HUES48 (cell line): Measurements from ENCODE around the gene DYNC1LI2.
A peak's percentile ranks its signal among the peaks of the same experiment; 100 is the strongest.

Source experiments
- H3K27ac ChIP-seq: one replicate; pipeline ENCODE4 v1.7.0; 2013; ENCODE audit warnings: low read depth, low read length, inconsistent platforms
- H3K27me3 ChIP-seq: 2 replicates; pipeline ENCODE4 v1.6.1; 2013; ENCODE audit warnings: mild to moderate bottlenecking, low read length; ENCODE audit not compliant: control insufficient read depth, insufficient read depth
- H3K36me3 ChIP-seq: 2 replicates; pipeline ENCODE4 v1.6.1; 2013; ENCODE audit warnings: low read length; ENCODE audit not compliant: control insufficient read depth, insufficient read depth
- H3K4me1 ChIP-seq: 2 replicates; pipeline ENCODE4 v1.6.1; 2013; ENCODE audit warnings: mild to moderate bottlenecking, low read length; ENCODE audit not compliant: control insufficient read depth, insufficient read depth
- H3K4me3 ChIP-seq: 2 replicates; pipeline ENCODE4 v1.5.1; 2013; ENCODE audit warnings: mild to moderate bottlenecking, low read depth, low read length
- H3K9ac ChIP-seq: 2 replicates; pipeline ENCODE4 v1.6.1; 2013; ENCODE audit warnings: mild to moderate bottlenecking, low read depth, low read length, moderate library complexity
- H3K9me3 ChIP-seq: 2 replicates; pipeline ENCODE4 v1.6.1; 2013; ENCODE audit warnings: low read length; ENCODE audit not compliant: control insufficient read depth, insufficient read depth

Gene DYNC1LI2

DNA sequence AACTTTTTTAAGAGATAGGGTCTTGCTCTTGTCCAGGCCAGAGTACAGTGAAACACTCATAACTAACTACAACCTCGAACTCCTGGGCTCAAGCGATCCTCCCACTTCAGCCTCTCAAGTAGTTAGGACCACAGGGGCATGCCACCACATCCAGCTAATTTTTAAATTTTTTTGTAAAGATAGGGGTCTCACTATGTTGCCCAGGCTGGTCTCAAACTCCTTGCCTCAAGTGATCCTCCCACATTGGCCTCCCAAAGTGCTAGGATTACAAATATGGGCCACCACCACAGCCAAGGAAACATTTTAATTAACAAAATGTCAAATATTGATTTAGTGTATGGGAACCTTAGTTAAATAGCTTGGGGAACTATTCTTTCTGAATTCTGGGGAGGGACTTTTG is 2.8 kb upstream of the DYNC1LI2 start:
- Histone ChIP-seq H3K4me1 (peaks cover 12% of the 10 kb centered on the region), H3K9ac (no peak overlapping the region), H3K27ac (no peak overlapping the region), H3K36me3 (peaks cover 13% of the 10 kb centered on the region), H3K27me3 (no peaks in the 10 kb centered on the region), H3K4me3 (no peak overlapping the region), H3K9me3 (no peaks in the 10 kb centered on the region)

DNA sequence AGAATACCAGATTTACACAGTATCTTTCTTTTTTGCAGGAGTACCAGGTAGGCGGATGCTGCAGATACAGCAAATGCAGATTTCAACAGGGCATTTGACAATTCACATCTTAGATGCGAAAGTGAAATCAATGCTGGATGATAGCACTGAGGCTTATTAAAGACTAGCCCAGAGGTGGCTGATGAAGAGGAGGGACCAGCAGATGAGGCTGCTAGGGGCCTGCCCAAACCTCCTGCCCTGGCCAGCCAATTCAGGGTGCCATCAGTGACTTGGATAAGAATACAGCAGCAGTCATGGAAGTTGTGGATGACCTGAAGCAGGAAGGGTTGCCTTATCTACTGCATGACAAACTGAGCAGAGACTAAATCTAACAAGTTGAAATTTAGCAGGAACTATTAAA is 1.5 kb upstream of the DYNC1LI2 start:
- H3K9me3 ChIP-seq, result no peaks in the 10 kb centered on the region
- H3K27ac ChIP-seq, result no peak overlapping the region
- no peak overlapping the region for H3K4me3 ChIP-seq
- peaks cover 14% of the 10 kb centered on the region for H3K4me1 ChIP-seq
- no peak overlapping the region for H3K9ac ChIP-seq
- H3K36me3 ChIP-seq, result peaks cover 25% of the 10 kb centered on the region
- no peaks in the 10 kb centered on the region for H3K27me3 ChIP-seq

- H3K4me1 ChIP-seq, result peaks cover 14% of the 10 kb centered on the region
- no peak overlapping the region for H3K27ac ChIP-seq
- H3K36me3 ChIP-seq, result peaks cover 31% of the 10 kb centered on the region
- H3K27me3 ChIP-seq, result no peaks in the 10 kb centered on the region
- no peak overlapping the region for H3K9ac ChIP-seq
- no peaks in the 10 kb centered on the region for H3K9me3 ChIP-seq
- no peak overlapping the region for H3K4me3 ChIP-seq
Measured at GRCh38 chr16:66752379-66752778, 970 bp upstream of the DYNC1LI2 start.

DNA sequence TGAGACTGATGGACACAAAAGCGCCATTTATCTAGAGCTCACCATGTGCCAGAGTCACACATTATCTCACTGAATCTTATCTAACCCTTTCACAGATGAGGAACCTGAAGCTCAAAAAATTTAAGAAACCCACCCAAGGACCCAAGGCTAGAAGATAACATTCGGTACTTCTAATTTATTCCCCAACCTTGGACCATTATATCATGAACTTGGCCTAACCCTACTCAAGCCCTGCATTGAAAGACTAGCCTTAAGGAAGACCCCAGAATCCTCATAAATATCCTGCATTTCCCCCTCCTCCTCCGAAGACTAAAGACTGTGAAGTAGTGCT is 548 bp upstream of the DYNC1LI2 start:
- no peak overlapping the region for H3K27ac ChIP-seq

GRCh38 chr16:66751053-66751302 is 431 bp downstream of the DYNC1LI2 start:
- Histone ChIP-seq H3K27me3 (no peaks in the 10 kb centered on the region), H3K36me3 (peaks cover 45% of the 10 kb centered on the region), H3K4me3 (peak overlapping the region; percentile 79), H3K4me1 (peaks cover 14% of the 10 kb centered on the region), H3K9me3 (no peaks in the 10 kb centered on the region), H3K27ac (peak overlapping the region; percentile 87), H3K9ac (peak overlapping the region; percentile 96)

More for the DNA sequence above, 548 bp upstream of the DYNC1LI2 start:
- Histone ChIP-seq H3K4me3 (no peak overlapping the region), H3K27me3 (no peaks in the 10 kb centered on the region), H3K9me3 (no peaks in the 10 kb centered on the region), H3K4me1 (peaks cover 14% of the 10 kb centered on the region), H3K9ac (peak overlapping the region; percentile 3; the same call in 1 of the 2 replicates), H3K36me3 (peaks cover 35% of the 10 kb centered on the region)

DNA sequence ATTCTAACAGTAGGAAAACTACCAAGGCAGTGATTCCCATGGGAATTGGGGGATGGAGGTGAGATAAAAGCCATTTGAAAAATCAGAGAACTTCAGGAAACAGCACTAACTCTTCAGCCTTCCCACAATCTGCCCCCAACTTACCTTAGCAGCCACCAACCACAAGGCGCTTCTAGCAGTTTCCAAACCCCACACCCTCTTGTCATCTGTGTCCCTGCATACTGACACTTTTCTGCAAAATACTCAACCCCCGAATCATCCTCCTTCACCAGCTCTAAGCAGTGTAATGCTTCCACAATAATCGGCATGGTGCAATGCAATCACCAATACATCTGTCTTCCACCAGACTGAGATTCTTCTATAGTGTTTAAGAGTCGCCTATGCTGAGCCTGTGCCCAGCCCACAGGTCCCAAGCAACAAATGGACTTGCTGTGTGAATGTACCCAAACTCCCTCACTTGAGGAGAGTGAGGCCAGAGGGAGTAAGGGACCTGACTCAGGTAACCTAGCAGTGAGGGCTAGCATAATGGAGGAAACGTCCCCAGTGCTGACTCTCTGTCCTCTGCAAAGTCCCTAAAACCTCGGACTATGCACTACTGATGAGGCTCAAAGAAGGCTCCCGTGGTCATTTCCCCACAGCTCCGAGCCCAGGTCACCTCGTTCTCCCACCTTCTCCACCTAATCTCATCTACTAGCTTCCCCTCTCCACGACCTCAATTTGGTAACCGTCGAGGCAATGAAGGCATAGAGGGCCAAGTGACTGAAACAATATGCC is 943 bp downstream of the DYNC1LI2 start:
- H3K9ac ChIP-seq, result peak overlapping the region; percentile 96
- H3K4me1 ChIP-seq, result peaks cover 14% of the 10 kb centered on the region
- peak overlapping the region; percentile 87 for H3K27ac ChIP-seq
- no peaks in the 10 kb centered on the region for H3K27me3 ChIP-seq
- H3K4me3 ChIP-seq, result peak overlapping the region; percentile 79
- peaks cover 50% of the 10 kb centered on the region for H3K36me3 ChIP-seq
- no peaks in the 10 kb centered on the region for H3K9me3 ChIP-seq

GRCh38 chr16:66746682-66747081 is 4.7 kb downstream of the DYNC1LI2 start:
- Histone ChIP-seq H3K9ac (no peak overlapping the region), H3K27ac (no peak overlapping the region), H3K4me1 (peaks cover 10% of the 10 kb centered on the region), H3K9me3 (no peaks in the 10 kb centered on the region), H3K27me3 (no peaks in the 10 kb centered on the region), H3K4me3 (no peak overlapping the region), H3K36me3 (peaks cover 83% of the 10 kb centered on the region)

- peaks cover 14% of the 10 kb centered on the region for H3K4me1 ChIP-seq
- H3K9me3 ChIP-seq, result no peaks in the 10 kb centered on the region
- H3K27me3 ChIP-seq, result no peaks in the 10 kb centered on the region
- H3K27ac ChIP-seq, result no peak overlapping the region
- H3K4me3 ChIP-seq, result no peak overlapping the region
- no peak overlapping the region for H3K9ac ChIP-seq
- H3K36me3 ChIP-seq, result peaks cover 90% of the 10 kb centered on the region
Measured at GRCh38 chr16:66746048-66746447, 5.4 kb downstream of the DYNC1LI2 start.

DNA sequence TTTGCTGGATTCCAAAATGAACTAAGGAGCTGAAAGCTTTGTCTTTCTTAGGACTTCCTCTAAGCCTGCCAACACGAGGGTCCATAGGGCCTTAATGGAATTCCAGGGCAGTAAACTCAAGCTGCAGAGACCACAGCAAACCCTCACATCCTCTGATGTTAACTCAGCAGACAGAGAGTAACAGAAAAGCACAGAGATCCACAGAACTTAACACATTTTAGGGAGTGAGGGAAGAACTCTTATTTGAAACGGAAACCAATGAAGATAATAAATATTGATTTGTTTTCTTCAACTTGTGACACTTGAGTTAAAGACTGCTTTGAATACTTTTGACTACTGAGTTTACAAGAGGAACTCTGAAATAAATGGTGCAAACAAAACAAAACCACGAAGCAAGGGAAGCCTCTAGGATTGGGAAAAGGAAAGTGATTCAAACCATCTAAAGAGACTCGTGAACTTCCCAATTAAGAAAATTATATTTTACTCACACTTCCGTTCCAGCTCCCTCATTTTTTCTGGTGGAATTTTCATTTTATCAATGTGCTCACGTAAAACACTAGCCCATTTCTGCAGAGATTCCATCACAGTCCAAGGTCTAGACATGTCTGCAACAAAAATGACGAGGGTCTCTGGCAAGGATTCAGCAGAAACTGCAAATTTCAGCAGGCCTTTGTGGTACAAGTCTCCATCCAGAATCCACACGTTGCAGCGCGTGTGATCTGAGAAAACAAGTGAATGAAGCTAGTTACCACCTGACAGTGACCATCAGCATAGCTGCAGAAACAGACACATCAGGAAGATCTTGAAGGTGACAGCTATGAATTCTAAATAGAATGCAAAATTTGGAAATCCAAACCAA is 9.2 kb downstream of the DYNC1LI2 start:
- Histone ChIP-seq H3K9ac (no peak overlapping the region), H3K4me3 (no peak overlapping the region), H3K27ac (no peak overlapping the region), H3K36me3 (peaks cover 92% of the 10 kb centered on the region), H3K27me3 (no peaks in the 10 kb centered on the region), H3K4me1 (peaks cover 12% of the 10 kb centered on the region), H3K9me3 (no peaks in the 10 kb centered on the region)

GRCh38 chr16:66741169-66741900 is 10.1 kb downstream of the DYNC1LI2 start:
- peaks cover 92% of the 10 kb centered on the region for H3K36me3 ChIP-seq
- no peaks in the 10 kb centered on the region for H3K9me3 ChIP-seq
- peak overlapping the region; percentile 26 for H3K27ac ChIP-seq
- H3K9ac ChIP-seq, result no peak overlapping the region
- H3K4me1 ChIP-seq, result peaks cover 12% of the 10 kb centered on the region
- no peaks in the 10 kb centered on the region for H3K27me3 ChIP-seq
- no peak overlapping the region for H3K4me3 ChIP-seq

DNA sequence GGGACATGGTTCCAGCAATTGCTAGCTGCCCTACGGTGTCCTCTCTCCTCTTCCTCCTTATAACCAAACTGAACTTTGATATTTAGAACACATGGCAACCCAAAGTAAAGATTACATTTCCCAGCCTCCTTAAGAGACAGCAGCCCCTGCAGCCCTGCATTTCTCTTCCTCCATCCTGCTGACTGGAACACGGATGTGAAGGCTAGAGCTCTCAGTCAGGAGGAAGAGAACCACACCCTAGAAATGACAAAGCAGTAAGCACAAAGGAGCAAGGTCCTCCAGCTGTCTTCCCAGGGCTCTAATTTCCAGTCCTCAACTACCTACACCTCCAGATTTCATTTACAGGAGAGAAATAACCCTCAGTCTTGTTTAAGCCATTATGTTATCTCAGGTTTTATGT is 10.9 kb downstream of the DYNC1LI2 start:
- peaks cover 92% of the 10 kb centered on the region for H3K36me3 ChIP-seq
- H3K4me3 ChIP-seq, result no peak overlapping the region
- peaks cover 12% of the 10 kb centered on the region for H3K4me1 ChIP-seq
- H3K9me3 ChIP-seq, result no peaks in the 10 kb centered on the region
- no peaks in the 10 kb centered on the region for H3K27me3 ChIP-seq
- H3K9ac ChIP-seq, result no peak overlapping the region
- H3K27ac ChIP-seq, result peak overlapping the region; percentile 9
